HCT116 (cell line): ENCODE results near the gene CCL27. TPM values are rescaled to one million over a fixed set of nuclear protein-coding genes. Genes with fewer than 3 reads are reported as not detected.

Source experiments
- total RNA-seq: library from RNA; stranded (reverse); gene quantifications from one replicate; pipeline ENCODE4 v1.2.1, GENCODE V29; 2021; ENCODE audit not compliant: unreplicated experiment

CCL27 gene
- total RNA-seq, 1 experiment from 2014 or later, result 1.0 TPM

Other genes with a start within 250 kb of the CCL27 start
- 13.4 TPM for gene FAM219A, start 204.1 kb downstream of the CCL27 start, total RNA-seq
- gene DNAI1, start 203.9 kb downstream of the CCL27 start, total RNA-seq, result 1.1 TPM
- gene ENHO, start 139.7 kb downstream of the CCL27 start, total RNA-seq, result 6.1 TPM
- gene CNTFR, start 72.9 kb downstream of the CCL27 start, total RNA-seq, result not detected
- 51.1 TPM for gene RPP25L, start 50.6 kb downstream of the CCL27 start, total RNA-seq
- 64.0 TPM for gene DCTN3, start 42.2 kb downstream of the CCL27 start, total RNA-seq
- gene ARID3C, start 33.6 kb downstream of the CCL27 start, total RNA-seq, result 0.42 TPM
- 109 TPM for gene SIGMAR1, start 24.9 kb downstream of the CCL27 start, total RNA-seq
- gene GALT, start 16.0 kb downstream of the CCL27 start, total RNA-seq, result 28.2 TPM
- gene IL11RA, start 10.5 kb downstream of the CCL27 start, total RNA-seq, result 10.6 TPM
- gene CCL19, start 28.6 kb upstream of the CCL27 start, total RNA-seq, result not detected
- 0.74 TPM for gene CCL21, start 47.5 kb upstream of the CCL27 start, total RNA-seq